H1 (cell line): ENCODE data around the gene KCNAB2. TPM values are rescaled to one million over a fixed set of nuclear protein-coding genes. Genes with fewer than 3 reads are reported as not detected.

Experiments
- CTCF ChIA-PET: fragments of 300-600 bp; sonication (Branson Sonifier 250); formaldehyde crosslinking; loops from one replicate; lab custom pipeline; 2021; ENCODE audit not compliant: partially characterized antibody; lab: Charles Lee
- POLR2A ChIA-PET: fragments of 300-600 bp; sonication (Branson Sonifier 250); formaldehyde crosslinking; loops from one replicate; lab custom pipeline; 2021; ENCODE audit warnings: inconsistent platforms; ENCODE audit not compliant: partially characterized antibody; lab: Charles Lee
- DNase-seq, 2 experiments: peaks; one replicate each; pipeline versions ENCODE4 v3.0.0 to v3.0.0-alpha.2; 2010 to 2022; ENCODE audit warnings: low spot score in 2 of 2, low read depth in 1 of 2, mixed read lengths in 1 of 2
- FAIRE-seq: peaks from 2 replicates; lab custom pipeline; 2011; peaks lifted over from hg19 to GRCh38; lab: Jason Lieb, UNC
- H2AFZ ChIP-seq: 2 replicates; pipeline ENCODE4 v1.8.1; 2012; ENCODE audit warnings: low read length, inconsistent platforms
- H2AK5ac ChIP-seq: 2 replicates; pipeline ENCODE4 v1.6.1; 2013; ENCODE audit warnings: low read depth, low read length
- H2BK120ac ChIP-seq: replicated peaks from 2 replicates; pipeline ENCODE3; 2013; ENCODE audit warnings: low read depth, low read length, inconsistent platforms
- H2BK12ac ChIP-seq: 2 replicates; pipeline ENCODE4 v1.6.1; 2013; ENCODE audit warnings: low read depth, low read length
- H2BK15ac ChIP-seq: 2 replicates; pipeline ENCODE4 v1.6.1; 2013; ENCODE audit warnings: low read length
- H2BK20ac ChIP-seq: 2 replicates; pipeline ENCODE4 v1.6.1; 2013; ENCODE audit warnings: low read length
- H2BK5ac ChIP-seq: 2 replicates; pipeline ENCODE4 v1.6.1; 2013; ENCODE audit warnings: low read depth, low read length
- H3K14ac ChIP-seq: 2 replicates; pipeline ENCODE4 v1.6.1; 2013; ENCODE audit warnings: inconsistent platforms; ENCODE audit not compliant: insufficient read length
- H3K18ac ChIP-seq: 2 replicates; pipeline ENCODE4 v1.6.1; 2013; ENCODE audit warnings: low read length; ENCODE audit errors: extremely low read depth
- H3K23ac ChIP-seq: 2 replicates; pipeline ENCODE4 v1.6.1; 2013; ENCODE audit warnings: inconsistent platforms; ENCODE audit not compliant: insufficient read length
- H3K23me2 ChIP-seq: 2 replicates; pipeline ENCODE4 v1.6.1; 2013; ENCODE audit warnings: low read depth, low read length
- H3K27ac ChIP-seq: 2 replicates; pipeline ENCODE4 v1.6.1; 2011; ENCODE audit warnings: low read depth, low read length, inconsistent platforms
- H3K27me3 ChIP-seq, 4 experiments: replicated peaks in 1 of 4; 1 replicate in 1 of 4; 2 replicates in 3 of 4; pipeline versions ENCODE4 v1.6.1 to v1.8.1; 2011 to 2013; ENCODE audit warnings: low read length in 3 of 4, mild to moderate bottlenecking in 3 of 4, inconsistent platforms in 2 of 4, mixed read lengths in 2 of 4, moderate library complexity in 1 of 4; ENCODE audit not compliant: control insufficient read depth in 3 of 4, insufficient read depth in 3 of 4; ENCODE audit errors: extremely low read depth in 1 of 4
- H3K36me3 ChIP-seq, 4 experiments: 2 replicates each; pipeline versions ENCODE4 v1.6.1 to v1.8.1; 2011 to 2013; ENCODE audit warnings: mild to moderate bottlenecking in 4 of 4, low read length in 3 of 4, moderate library complexity in 2 of 4, control low read depth in 1 of 4, inconsistent platforms in 1 of 4; ENCODE audit not compliant: insufficient read depth in 4 of 4, control insufficient read depth in 2 of 4
- H3K4ac ChIP-seq: replicated peaks from 2 replicates; pipeline ENCODE3; 2013; ENCODE audit warnings: low read length, low read depth, mixed read lengths, inconsistent platforms; ENCODE audit not compliant: insufficient read length
- H3K4me1 ChIP-seq, 4 experiments: replicated peaks in 1 of 4; 1 replicate in 1 of 4; 2 replicates in 3 of 4; pipeline versions ENCODE4 v1.6.1 to v1.8.1; 2011 to 2013; ENCODE audit warnings: low read length in 3 of 4, inconsistent platforms in 2 of 4, mixed read lengths in 1 of 4; ENCODE audit not compliant: insufficient read depth in 4 of 4, control insufficient read depth in 3 of 4
- H3K4me2 ChIP-seq, 2 experiments: 2 replicates each; pipeline versions ENCODE4 v1.6.1 to v1.8.1; 2011 to 2013; ENCODE audit warnings: low read depth in 2 of 2, low read length in 2 of 2, control low read depth in 1 of 2, inconsistent platforms in 1 of 2, mild to moderate bottlenecking in 1 of 2; ENCODE audit not compliant: insufficient read depth in 1 of 2
- H3K4me3 ChIP-seq, 4 experiments: fragments of 200-600, 300-600 bp in 1 of 4; sonication (generic), shearing (Covaris generic), sonication (Bioruptor Twin) in 1 of 4; 2 replicates each; pipeline versions ENCODE4 v1.5.1 to v1.8.1; 2011 to 2016; ENCODE audit warnings: low read length in 4 of 4, low read depth in 3 of 4, control low read depth in 2 of 4, inconsistent platforms in 2 of 4, mild to moderate bottlenecking in 2 of 4, mixed read lengths in 1 of 4, moderate library complexity in 1 of 4; ENCODE audit not compliant: insufficient read depth in 2 of 4; ENCODE audit errors: extremely low read depth in 1 of 4
- H3K56ac ChIP-seq: replicated peaks from 2 replicates; pipeline ENCODE3; 2013; ENCODE audit warnings: low read depth, mild to moderate bottlenecking, mixed read lengths, low read length, inconsistent platforms; ENCODE audit not compliant: insufficient read length
- H3K79me1 ChIP-seq: 2 replicates; pipeline ENCODE4 v1.6.1; 2013; ENCODE audit warnings: low read depth, low read length, control low read depth
- H3K79me2 ChIP-seq, 2 experiments: 2 replicates each; pipeline versions ENCODE4 v1.6.1 to v1.8.1; 2012 to 2013; ENCODE audit warnings: low read length in 2 of 2, mild to moderate bottlenecking in 2 of 2, inconsistent platforms in 1 of 2; ENCODE audit not compliant: insufficient read depth in 2 of 2, control insufficient read depth in 1 of 2
- H3K9ac ChIP-seq, 4 experiments: replicated peaks in 1 of 4; 1 replicate in 1 of 4; 2 replicates in 3 of 4; pipeline versions ENCODE4 v1.6.1 to v1.8.1; 2011 to 2013; ENCODE audit warnings: low read depth in 3 of 4, low read length in 3 of 4, control low read depth in 2 of 4, mild to moderate bottlenecking in 2 of 4, moderate library complexity in 2 of 4, inconsistent platforms in 1 of 4; ENCODE audit errors: extremely low read depth in 1 of 4
- H3K9me3 ChIP-seq, 2 experiments: 2 replicates each; pipeline versions ENCODE4 v1.6.1 to v1.8.1; 2012 to 2013; ENCODE audit warnings: mild to moderate bottlenecking in 2 of 2, moderate library complexity in 2 of 2, control low read depth in 1 of 2, inconsistent platforms in 1 of 2, low read depth in 1 of 2, low read length in 1 of 2, mixed read lengths in 1 of 2; ENCODE audit not compliant: insufficient read depth in 2 of 2
- H4K20me1 ChIP-seq, 2 experiments: replicated peaks in 1 of 2; 2 replicates each; pipeline versions ENCODE3 to v1.8.1; 2011 to 2013; ENCODE audit warnings: inconsistent platforms in 2 of 2, low read length in 2 of 2, mild to moderate bottlenecking in 1 of 2; ENCODE audit not compliant: insufficient read depth in 2 of 2, control insufficient read depth in 1 of 2
- H4K5ac ChIP-seq: 2 replicates; pipeline ENCODE4 v1.6.1; 2013; ENCODE audit warnings: low read length, low read depth, mixed read lengths, inconsistent platforms; ENCODE audit not compliant: insufficient read length
- H4K8ac ChIP-seq: 2 replicates; pipeline ENCODE4 v1.8.0; 2013; ENCODE audit warnings: mild to moderate bottlenecking, moderate library complexity, low read length, inconsistent platforms; ENCODE audit not compliant: insufficient read depth; ENCODE audit errors: extremely low read depth
- H4K91ac ChIP-seq: replicated peaks from 2 replicates; pipeline ENCODE3; 2013; ENCODE audit warnings: low read length, mixed read lengths, inconsistent platforms; ENCODE audit not compliant: insufficient read length
- CHD1 ChIP-seq: IDR thresholded peaks from 2 replicates; pipeline ENCODE4 v1.6.1; 2012; ENCODE audit warnings: low read depth, low read length, improper control_type of control experiment
- HDAC2 ChIP-seq, 2 experiments: fragments of 300-600 bp in 1 of 2; sonication (generic) in 1 of 2; IDR thresholded peaks; 2 replicates each; pipeline ENCODE4 v1.6.1; 2011 to 2012; ENCODE audit warnings: low read depth in 2 of 2, low read length in 2 of 2, mild to moderate bottlenecking in 2 of 2, moderate library complexity in 2 of 2, borderline replicate concordance in 1 of 2, inconsistent platforms in 1 of 2
- RAD21 ChIP-seq, 2 experiments: IDR thresholded peaks in 1 of 2; conservative IDR thresholded peaks in 1 of 2; 2 replicates each; pipeline ENCODE4 v1.6.1; 2011; ENCODE audit warnings: low read depth in 2 of 2, low read length in 2 of 2, improper control_type of control experiment in 1 of 2, inconsistent platforms in 1 of 2, mild to moderate bottlenecking in 1 of 2, moderate library complexity in 1 of 2
- TAF7 ChIP-seq: optimal IDR thresholded peaks from 2 replicates; pipeline ENCODE3; 2011; ENCODE audit warnings: low read depth, mild to moderate bottlenecking, inconsistent platforms, low read length, moderate library complexity, borderline replicate concordance
- WGBS, 2 experiments: shearing (Covaris generic) in 1 of 2; methylation state at CpG; one replicate each; pipeline versions ENCODE4 v1.1.6 to v1.1.7; 2013 to 2015; ENCODE audit warnings: low lambda C conversion rate in 2 of 2, mixed read lengths in 2 of 2, inconsistent platforms in 1 of 2, low coverage in 1 of 2, missing lambda C conversion rate in 1 of 2; ENCODE audit not compliant: insufficient replicate concordance in 2 of 2, insufficient coverage in 1 of 2, insufficient read length in 1 of 2; ENCODE audit errors: extremely low coverage in 1 of 2, missing lambda C conversion rate in 1 of 2; 5-methylcytosine and 5-hydroxymethylcytosine counted together
- polyA plus RNA-seq, 7 experiments: library from polyadenylated mRNA; depleted of rRNA in 3 of 7; stranded (reverse) in 5 of 7; unstranded in 2 of 7; fragments of >200 nt in 5 of 7; fragments of 200-250 nt in 2 of 7; gene quantifications; 1 replicate in 5 of 7; 2 replicates in 1 of 7; 4 replicates in 1 of 7; pipeline versions ENCODE4 v1.2.1 to v1.2.3, GENCODE V29; 2011 to 2013; ENCODE audit warnings: missing spikeins in 2 of 7, mixed read lengths in 2 of 7
- total RNA-seq: library from RNA; stranded (reverse); fragmentation: NEBNext Ultra II Directional; extraction: Animal tissue kit (Norgen Biotek cat#: 25700); gene quantifications from 2 replicates; pipeline ENCODE4 v1.2.1, GENCODE V29; 2021
- TF ChIP-seq, protein P1 (sequence below), 3 experiments: IDR thresholded peaks; 1 replicate in 2 of 3; 2 replicates in 1 of 3; pipeline versions ENCODE4 v1.5.1 to v1.6.1; 2011; ENCODE audit warnings: low read length in 3 of 3, mild to moderate bottlenecking in 3 of 3, inconsistent platforms in 2 of 3, low read depth in 1 of 3, moderate library complexity in 1 of 3; ENCODE audit not compliant: insufficient read depth in 1 of 3; ENCODE audit errors: control extremely low read depth in 1 of 3

The KCNAB2 gene
- total and polyA plus RNA-seq, 2 of the 8 experiments (the other 6 are each of a cell fraction or from before 2014, with no cell fraction given) = 4.5 to 7.0 TPM

DNA sequence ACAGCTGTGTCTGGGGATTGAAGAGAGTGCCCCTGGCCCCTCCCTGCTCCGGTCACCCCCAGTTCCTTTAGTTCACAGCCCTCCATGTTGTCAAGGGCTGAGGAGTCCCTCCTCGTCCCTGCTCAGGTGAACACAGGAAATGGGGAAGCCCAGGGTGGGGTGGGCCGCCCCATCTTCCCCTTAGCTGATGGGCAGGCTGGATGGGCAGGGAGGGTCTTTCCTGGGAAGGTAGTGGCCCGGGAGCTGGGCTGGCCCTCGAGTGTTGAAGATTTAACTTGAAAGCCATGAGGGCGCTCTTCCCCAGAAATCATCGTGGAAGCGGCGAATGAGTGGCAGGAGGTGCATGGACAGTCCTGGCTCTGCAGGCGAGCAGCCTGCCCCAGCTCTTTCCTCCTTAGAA, 35.1 kb upstream of the KCNAB2 start:
- H3K23ac ChIP-seq = no peak overlapping the region
- FAIRE-seq = no peak
- H3K79me2 ChIP-seq = no peaks in the 10 kb centered on the region
- H3K9ac ChIP-seq = no peak overlapping the region
- TF ChIP-seq HDAC2 (IDR thresholded peaks at IDR 0.05; ENCODE audit: borderline replicate concordance in 1 of 2, low read depth in 2 of 2, low read length in 2 of 2) (no peak), TAF7 (no peak), RAD21 (IDR thresholded peaks at IDR 0.05 in 1 of 2, conservative IDR thresholded peaks at IDR 0.05 in 1 of 2; ENCODE audit: low read depth in 2 of 2, low read length in 2 of 2) (no peak), CHD1 (no peak)
- TF ChIP-seq, protein P1, sequence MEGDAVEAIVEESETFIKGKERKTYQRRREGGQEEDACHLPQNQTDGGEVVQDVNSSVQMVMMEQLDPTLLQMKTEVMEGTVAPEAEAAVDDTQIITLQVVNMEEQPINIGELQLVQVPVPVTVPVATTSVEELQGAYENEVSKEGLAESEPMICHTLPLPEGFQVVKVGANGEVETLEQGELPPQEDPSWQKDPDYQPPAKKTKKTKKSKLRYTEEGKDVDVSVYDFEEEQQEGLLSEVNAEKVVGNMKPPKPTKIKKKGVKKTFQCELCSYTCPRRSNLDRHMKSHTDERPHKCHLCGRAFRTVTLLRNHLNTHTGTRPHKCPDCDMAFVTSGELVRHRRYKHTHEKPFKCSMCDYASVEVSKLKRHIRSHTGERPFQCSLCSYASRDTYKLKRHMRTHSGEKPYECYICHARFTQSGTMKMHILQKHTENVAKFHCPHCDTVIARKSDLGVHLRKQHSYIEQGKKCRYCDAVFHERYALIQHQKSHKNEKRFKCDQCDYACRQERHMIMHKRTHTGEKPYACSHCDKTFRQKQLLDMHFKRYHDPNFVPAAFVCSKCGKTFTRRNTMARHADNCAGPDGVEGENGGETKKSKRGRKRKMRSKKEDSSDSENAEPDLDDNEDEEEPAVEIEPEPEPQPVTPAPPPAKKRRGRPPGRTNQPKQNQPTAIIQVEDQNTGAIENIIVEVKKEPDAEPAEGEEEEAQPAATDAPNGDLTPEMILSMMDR (IDR thresholded peaks at IDR 0.05; ENCODE audit: control extremely low read depth in 1 of 3, insufficient read depth in 1 of 3, low read depth in 1 of 3, low read length in 3 of 3) = peak in 2 of 3 experiments; percentile 11 to 12; a peak in 2 of 4 replicates
- peaks cover 0 to 5% of the 10 kb centered on the region in 2 experiments for H4K20me1 ChIP-seq
- no peak overlapping the region for H4K91ac ChIP-seq
- no peak overlapping the region for H3K27ac ChIP-seq
- no peak for DNase-seq
- CTCF ChIA-PET = interaction anchor here (0.6 to 2.5 kb wide), 4 partner anchors 8 to 100 kb away, joined by 3 to 9 read pairs (median 5); no protein-coding TSS in a partner anchor
- H4K5ac ChIP-seq = no peak overlapping the region
- no peaks in the 10 kb centered on the region for H3K79me1 ChIP-seq
- H2BK12ac ChIP-seq = no peak overlapping the region
- peaks cover 4% of the 10 kb centered on the region; the same call in 1 of the 2 replicates for H3K23me2 ChIP-seq
- no peaks in the 10 kb centered on the region for H3K4me1 ChIP-seq
- H3K9me3 ChIP-seq = no peaks in the 10 kb centered on the region
- H2BK15ac ChIP-seq = no peak overlapping the region
- 80% methylated on average over 10 of the region's 10 CpGs; no CpG with 5 or more reads in 1 of the 2 experiments for WGBS, 2 experiments
- no peak overlapping the region for H3K4ac ChIP-seq
- peak overlapping the region; percentile 84; the same call in 1 of the 2 replicates for H4K8ac ChIP-seq
- no peak overlapping the region for H2AFZ ChIP-seq
- no peak overlapping the region for H2BK5ac ChIP-seq
- H3K56ac ChIP-seq = no peak overlapping the region
- H2BK120ac ChIP-seq = no peak overlapping the region
- no peak overlapping the region for H2BK20ac ChIP-seq
- no peak overlapping the region for H3K4me3 ChIP-seq
- H3K36me3 ChIP-seq = no peaks in the 10 kb centered on the region
- no peaks in the 10 kb centered on the region for H3K27me3 ChIP-seq
- H2AK5ac ChIP-seq = peak overlapping the region; percentile 16; the same call in 1 of the 2 replicates
- H3K4me2 ChIP-seq = no peak overlapping the region
- POLR2A ChIA-PET = interaction anchor here (1.2 kb wide), 1 partner anchor 15 kb away, joined by 4 read pairs; no protein-coding TSS in a partner anchor
- H3K14ac ChIP-seq = no peak overlapping the region
- no peak overlapping the region for H3K18ac ChIP-seq
